HCT116 (cell line): ENCODE measurements around the gene FLOT1. TPM values are rescaled to one million over a fixed set of nuclear protein-coding genes. Genes with fewer than 3 reads are reported as not detected.

Experiments
- ATAC-seq: fragments of 200-7000 bp; cut with Tn5 transposase; 2 replicates; pipeline ENCODE4 v1.9.1; 2020; ENCODE audit warnings: mild to moderate bottlenecking, moderate library complexity
- BruUV-seq: library from RNA; stranded (reverse); fragments of 400-500 nt; replicated peaks from 2 replicates; lab custom pipeline; 2021; lab: Mats Ljungman, UMichigan
- CTCF ChIA-PET: fragments of 300-600 bp; sonication (Branson Sonifier 250); formaldehyde crosslinking; loops from one replicate; lab custom pipeline; 2021; ENCODE audit warnings: antibody characterized with exemption; lab: Charles Lee
- POLR2A ChIA-PET: fragments of 300-600, 350-600 bp; sonication (Branson Sonifier 250); formaldehyde crosslinking; loops from one replicate; lab custom pipeline; 2021; ENCODE audit warnings: antibody characterized with exemption; lab: Charles Lee
- RAD21 ChIA-PET, 2 experiments: fragments of 300-600 bp; sonication (Branson Sonifier 250); formaldehyde crosslinking; loops; one replicate each; lab custom pipeline; 2023; ENCODE audit warnings: low total read pairs in 2 of 2; ENCODE audit not compliant: uncharacterized antibody in 2 of 2, unreplicated experiment in 2 of 2, low non-redundant PET in 1 of 2; lab: Charles Lee
- DNase-seq: peaks from one replicate; pipeline ENCODE4 v3.0.0-alpha.2; 2010; ENCODE audit warnings: low read depth, low spot score
- H2AFZ ChIP-seq: fragments of 200-600 bp; shearing (Covaris generic), sonication (generic); 2 replicates; pipeline ENCODE4 v1.6.1; 2017; ENCODE audit warnings: low read depth, mixed run types, mixed read lengths, antibody characterized with exemption, low read length; ENCODE audit not compliant: poor library complexity, severe bottlenecking
- H3K27ac ChIP-seq: 2 replicates; pipeline ENCODE4 v1.5.1; 2012; ENCODE audit warnings: low read depth, low read length
- H3K27me3 ChIP-seq: fragments of 200-600 bp; sonication (generic); 2 replicates; pipeline ENCODE4 v1.6.1; 2016; ENCODE audit warnings: mixed run types, low read length, mixed read lengths; ENCODE audit not compliant: insufficient read depth
- H3K36me3 ChIP-seq, 2 experiments: fragments of 200-500 bp in 1 of 2; fragments of 200-600 bp in 1 of 2; sonication (Bioruptor generic) in 1 of 2; sonication (generic) in 1 of 2; 2 replicates each; pipeline versions ENCODE4 v1.5.1 to v1.6.1; 2014 to 2016; ENCODE audit warnings: low read length in 2 of 2, inconsistent platforms in 1 of 2, mixed read lengths in 1 of 2, mixed run types in 1 of 2; ENCODE audit not compliant: insufficient read depth in 2 of 2, control insufficient read depth in 1 of 2
- H3K4me1 ChIP-seq, 2 experiments: fragments of 200-600 bp in 1 of 2; sonication (generic) in 1 of 2; 2 replicates each; pipeline versions ENCODE4 v1.5.1 to v1.6.1; 2012 to 2017; ENCODE audit warnings: low read length in 2 of 2, inconsistent platforms in 1 of 2, mild to moderate bottlenecking in 1 of 2, mixed read lengths in 1 of 2, mixed run types in 1 of 2, moderate library complexity in 1 of 2; ENCODE audit not compliant: insufficient read depth in 2 of 2, control insufficient read depth in 1 of 2
- H3K4me2 ChIP-seq: fragments of 200-600 bp; sonication (generic); 2 replicates; pipeline ENCODE4 v1.6.1; 2017; ENCODE audit warnings: mixed run types, low read length, mixed read lengths
- H3K4me3 ChIP-seq, 2 experiments: fragments of 200-600 bp in 1 of 2; sonication (generic) in 1 of 2; replicated peaks in 1 of 2; 2 replicates each; pipeline ENCODE4 v1.5.1; 2011 to 2016; ENCODE audit warnings: low read length in 2 of 2, control low read depth in 1 of 2, low read depth in 1 of 2, mild to moderate bottlenecking in 1 of 2, mixed read lengths in 1 of 2, mixed run types in 1 of 2
- H3K79me2 ChIP-seq: fragments of 200-600 bp; sonication (generic); 2 replicates; pipeline ENCODE4 v1.6.1; 2017; ENCODE audit warnings: mild to moderate bottlenecking, mixed run types, low read length, moderate library complexity, mixed read lengths; ENCODE audit not compliant: insufficient read depth
- H3K9ac ChIP-seq: fragments of 200-600 bp; sonication (generic); 2 replicates; pipeline ENCODE4 v1.6.1; 2016; ENCODE audit warnings: low read length, mixed read lengths
- H3K9me2 ChIP-seq: fragments of 200-600 bp; sonication (generic), shearing (Covaris generic); 2 replicates; pipeline ENCODE4 v1.6.1; 2017; ENCODE audit warnings: mixed run types, mild to moderate bottlenecking, moderate library complexity; ENCODE audit not compliant: insufficient read depth
- H3K9me3 ChIP-seq, 2 experiments: fragments of 200-500 bp in 1 of 2; fragments of 200-600 bp in 1 of 2; sonication (Bioruptor generic) in 1 of 2; sonication (generic) in 1 of 2; 2 replicates each; pipeline ENCODE4 v1.6.1; 2014 to 2017; ENCODE audit warnings: low read length in 2 of 2, mixed read lengths in 2 of 2, inconsistent platforms in 1 of 2, low read depth in 1 of 2, mild to moderate bottlenecking in 1 of 2, mixed run types in 1 of 2, moderate library complexity in 1 of 2; ENCODE audit not compliant: control insufficient read depth in 1 of 2, insufficient read depth in 1 of 2
- H4K20me1 ChIP-seq: fragments of 200-600 bp; sonication (generic), shearing (Covaris generic); 2 replicates; pipeline ENCODE4 v1.6.1; 2017; ENCODE audit warnings: mixed run types, mild to moderate bottlenecking, moderate library complexity; ENCODE audit not compliant: insufficient read depth
- CTCF ChIP-seq, 3 experiments: fragments of 200-600 bp in 1 of 3; sonication (generic) in 1 of 3; IDR thresholded peaks in 2 of 3; conservative IDR thresholded peaks in 1 of 3; 2 replicates each; pipeline ENCODE4 v1.5.1; 2012 to 2017; ENCODE audit warnings: low read depth in 2 of 3, low read length in 2 of 3, antibody characterized with exemption in 1 of 3, borderline replicate concordance in 1 of 3, control low read depth in 1 of 3, mild to moderate bottlenecking in 1 of 3, mixed read lengths in 1 of 3, mixed run types in 1 of 3, moderate library complexity in 1 of 3; ENCODE audit not compliant: insufficient read depth in 1 of 3
- EZH2phosphoT487 ChIP-seq: fragments of 200-600 bp; IDR thresholded peaks from 2 replicates; pipeline ENCODE4 v1.6.1; 2018; ENCODE audit warnings: antibody characterized with exemption, borderline replicate concordance
- FOSL1 ChIP-seq: IDR thresholded peaks from 2 replicates; pipeline ENCODE4 v1.6.1; 2012; ENCODE audit warnings: low read depth
- POLR2A ChIP-seq: IDR thresholded peaks from 2 replicates; pipeline ENCODE4 v1.7.0; 2011; ENCODE audit warnings: borderline replicate concordance; ENCODE audit not compliant: insufficient read depth, insufficient read length; ENCODE audit errors: extremely low read depth
- POLR2AphosphoS5 ChIP-seq: IDR thresholded peaks from 2 replicates; pipeline ENCODE4 v1.6.1; 2011; ENCODE audit warnings: mild to moderate bottlenecking, low read depth, low read length, moderate library complexity
- YY1 ChIP-seq: IDR thresholded peaks from 2 replicates; pipeline ENCODE4 v1.6.1; 2011; ENCODE audit warnings: low read length, low read depth, moderate library complexity, mild to moderate bottlenecking; ENCODE audit not compliant: insufficient replicate concordance; ENCODE audit errors: extremely low read depth
- ZBTB33 ChIP-seq: IDR thresholded peaks from 2 replicates; pipeline ENCODE4 v1.6.1; 2011; ENCODE audit warnings: mild to moderate bottlenecking, low read length, moderate library complexity; ENCODE audit not compliant: insufficient replicate concordance; ENCODE audit errors: extremely low read depth
- intact Hi-C: fragments of 100-400 bp; cut with micrococcal nuclease; formaldehyde crosslinking; loops from 2 replicates; pipeline ENCODE4 v1.10.0; 2022
- total RNA-seq: library from RNA; stranded (reverse); gene quantifications from one replicate; pipeline ENCODE4 v1.2.1, GENCODE V29; 2021; ENCODE audit not compliant: unreplicated experiment
- TF ChIP-seq, protein P1 (sequence below): IDR thresholded peaks from 2 replicates; pipeline ENCODE4 v1.6.1; 2012

FLOT1 gene
- total RNA-seq, 1 experiment from 2014 or later = 117 TPM

GRCh38 chr6:30686908-30687658 lies 55.4 kb downstream of the FLOT1 start:
- DNase-seq = no peak
- H4K20me1 ChIP-seq = no peaks in the 10 kb centered on the region
- peak overlapping the region; percentile 98 for H3K27ac ChIP-seq
- RAD21 ChIA-PET = interaction anchor here in 1 of 2 experiments (1.0 kb wide), 1 partner anchor 44 kb away, joined by 5 read pairs; no protein-coding TSS in a partner anchor
- H3K4me1 ChIP-seq = peaks cover 62 to 86% of the 10 kb centered on the region in 2 experiments
- no peaks in the 10 kb centered on the region for H3K27me3 ChIP-seq
- H3K4me2 ChIP-seq = peak overlapping the region; percentile 98
- H3K36me3 ChIP-seq = no peaks in the 10 kb centered on the region
- H2AFZ ChIP-seq = no peak overlapping the region
- intact Hi-C loops = loop anchor here (2.0 kb wide), 1 partner anchor 34 kb away; the partner anchor contains the start of gene TUBB
- peak overlapping the region; percentile 87 to 98 for H3K4me3 ChIP-seq
- TF ChIP-seq YY1 (peak; percentile 27), POLR2AphosphoS5 (peak; percentile 84), FOSL1 (no peak), EZH2phosphoT487 (no peak), POLR2A (peak; percentile 67), ZBTB33 (no peak), CTCF (IDR thresholded peaks at IDR 0.05 in 2 of 3, conservative IDR thresholded peaks at IDR 0.05 in 1 of 3; ENCODE audit: borderline replicate concordance in 1 of 3, insufficient read depth in 1 of 3, low read depth in 2 of 3, low read length in 2 of 3) (no peak)
- TF ChIP-seq, protein P1, sequence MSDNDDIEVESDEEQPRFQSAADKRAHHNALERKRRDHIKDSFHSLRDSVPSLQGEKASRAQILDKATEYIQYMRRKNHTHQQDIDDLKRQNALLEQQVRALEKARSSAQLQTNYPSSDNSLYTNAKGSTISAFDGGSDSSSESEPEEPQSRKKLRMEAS = no peak
- TF ChIP-seq, all 23 proteins: peak for 3
- ChIA-PET POLR2A (interaction anchor here (1.2 to 2.4 kb wide), 6 partner anchors 8 to 34 kb away, joined by 4 to 12 read pairs (median 4); partner anchors contain the start of gene MDC1), CTCF (interaction anchor here (1.6 kb wide), 2 partner anchors 8 to 35 kb away, joined by 6 to 10 read pairs; no protein-coding TSS in a partner anchor)
- no peaks in the 10 kb centered on the region for H3K9me3 ChIP-seq
- peak; percentile 69 for ATAC-seq
- BruUV-seq = no TSS peak
- no peaks in the 10 kb centered on the region for H3K9me2 ChIP-seq
- H3K9ac ChIP-seq = peak overlapping the region; percentile 95
- peaks cover 43% of the 10 kb centered on the region for H3K79me2 ChIP-seq
